Measurements from ENCODE around the gene APBB2. TPM values are rescaled to one million over a fixed set of nuclear protein-coding genes. Genes with fewer than 3 reads are reported as not detected.
"Not testable (repeated sequence)": the region's sequence is repeated elsewhere in the genome, so short reads cannot be mapped to it uniquely, and the experiment has no call there.

The APBB2 gene
- total RNA-seq, 1 donor from 2014 or later: 138 TPM

DNA sequence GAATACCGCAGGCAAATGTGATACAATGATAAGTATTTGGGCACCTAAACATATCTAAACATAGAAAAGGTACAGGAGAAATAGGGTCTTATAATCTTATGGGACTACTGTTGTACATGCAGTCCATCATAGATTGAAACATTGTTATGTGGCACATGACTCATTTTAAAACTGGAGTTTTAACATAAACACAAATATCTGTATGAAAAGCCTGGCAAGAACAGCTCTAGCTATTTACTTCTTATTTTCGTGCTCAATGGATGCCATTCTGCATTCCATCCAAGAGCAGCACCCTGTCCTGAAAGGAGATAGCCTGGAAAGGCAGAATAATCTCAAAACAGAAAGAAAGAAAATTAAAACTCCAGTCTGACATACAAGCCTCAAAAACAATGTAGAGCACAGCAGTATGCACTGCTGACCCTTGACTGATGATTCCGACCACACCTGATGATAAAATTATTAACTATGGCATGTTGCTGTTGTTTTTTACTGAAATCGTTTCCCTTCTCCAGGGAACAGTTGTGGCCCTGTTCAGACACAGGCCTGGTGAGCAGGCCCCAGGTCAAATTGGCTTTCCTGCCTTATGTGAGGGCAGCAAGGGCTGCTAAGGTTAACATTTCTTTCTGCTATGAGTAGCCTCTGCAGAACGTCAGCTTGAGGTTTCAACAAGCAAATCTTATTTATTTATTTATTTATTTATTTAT, 152.7 kb downstream of the APBB2 start:
- no peak for DNase-seq (ENCODE audit: low read depth, low spot score)

GRCh38 chr4:41060352-41061334, 153.7 kb downstream of the APBB2 start:
- DNase-seq (ENCODE audit: low read depth, low spot score): no peak

- not testable (repeated sequence) for DNase-seq (ENCODE audit: low read depth, low spot score)
These were observed 154.9 kb downstream of the APBB2 start for GRCh38 chr4:41059411-41059810.

- DNase-seq (ENCODE audit: low read depth, low spot score): no peak
These were observed 155.9 kb downstream of the APBB2 start for GRCh38 chr4:41058426-41058825.

DNA sequence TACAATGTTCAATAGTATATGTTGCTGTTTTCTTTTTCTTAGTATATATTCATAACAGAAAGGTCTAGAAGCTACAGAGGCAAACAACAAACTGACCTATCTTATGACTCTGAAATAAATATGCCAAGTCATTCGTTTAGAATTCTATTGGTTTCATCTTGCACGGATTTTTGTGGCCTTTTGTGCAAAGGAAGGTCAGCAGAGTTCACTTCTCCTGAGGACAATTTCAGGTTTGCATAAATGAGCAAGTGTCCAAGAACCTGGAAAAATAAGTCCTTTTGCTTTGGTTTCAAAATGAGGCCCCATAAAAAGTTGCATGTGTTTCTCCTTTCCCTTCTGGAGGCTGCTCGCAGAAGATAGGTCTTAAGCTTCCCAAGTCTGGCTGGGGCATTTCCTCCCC, 156.9 kb downstream of the APBB2 start:
- no peak for DNase-seq (ENCODE audit: low read depth, low spot score)

DNA sequence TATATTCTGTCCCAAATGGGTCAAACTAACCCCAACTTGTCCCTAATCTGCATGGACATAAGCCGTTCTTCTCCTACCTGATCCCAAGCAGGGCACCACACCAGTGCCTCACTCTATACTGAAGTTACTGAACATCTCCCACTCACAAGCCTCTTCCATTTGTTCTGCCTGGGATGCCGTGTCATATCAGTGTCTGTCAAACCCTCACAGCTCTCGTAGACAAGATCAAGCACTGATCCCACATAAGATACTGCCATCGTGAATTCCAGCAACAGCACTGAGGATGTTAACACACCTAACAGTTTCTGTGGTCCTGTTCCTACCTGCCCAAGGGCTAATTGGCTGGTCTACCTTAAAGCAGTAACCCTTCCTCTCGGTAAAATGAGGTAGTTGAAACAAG, 162.1 kb downstream of the APBB2 start:
- DNase-seq (ENCODE audit: low read depth, low spot score): no peak

- DNase-seq (ENCODE audit: low read depth, low spot score): no peak
These were observed 163.2 kb downstream of the APBB2 start for GRCh38 chr4:41050880-41051775.

DNA sequence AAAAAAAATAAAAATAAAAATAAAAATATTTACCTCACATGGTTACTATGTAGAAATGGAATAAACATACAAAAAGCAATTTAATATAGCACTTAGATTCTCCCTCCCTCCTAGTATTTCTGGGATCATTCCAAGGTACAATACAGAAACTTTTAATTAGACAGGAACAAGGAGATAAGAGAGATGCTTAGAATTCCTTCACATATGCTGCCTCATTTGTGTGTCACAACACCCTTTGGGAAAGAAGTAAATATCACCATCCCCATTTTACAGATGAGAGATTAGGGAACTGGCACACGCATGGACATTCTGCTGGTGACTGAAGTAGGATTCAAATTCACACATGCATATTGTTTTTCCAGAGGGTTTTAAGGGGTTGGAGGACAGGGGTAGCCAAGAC, 164.2 kb downstream of the APBB2 start:
- DNase-seq (ENCODE audit: low read depth, low spot score): no peak

GRCh38 chr4:41049176-41049575, 165.2 kb downstream of the APBB2 start:
- DNase-seq (ENCODE audit: low read depth, low spot score): not testable (repeated sequence)

- no peak for DNase-seq (ENCODE audit: low read depth, low spot score)
These were observed 169.6 kb downstream of the APBB2 start for GRCh38 chr4:41044791-41045190.

DNA sequence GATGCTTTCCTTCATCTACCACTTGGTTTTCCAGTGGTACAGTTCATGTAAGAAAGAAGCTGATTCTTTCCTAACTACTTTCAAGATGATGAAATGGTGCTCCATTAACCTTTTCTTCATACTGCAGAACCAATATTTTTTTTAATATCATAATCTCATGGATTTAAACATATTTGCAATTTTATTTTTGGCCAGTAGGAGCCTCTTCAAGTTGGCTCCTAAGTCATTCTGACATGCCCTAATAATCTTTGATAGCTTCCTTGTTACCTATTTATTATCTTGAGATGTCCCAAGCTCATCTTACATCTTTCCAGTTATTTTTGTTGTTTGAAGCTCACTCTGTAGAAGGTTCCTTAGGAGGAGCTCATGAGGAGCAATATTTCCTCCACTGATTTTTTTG, 170.2 kb downstream of the APBB2 start:
- DNase-seq (ENCODE audit: low read depth, low spot score): no peak

DNA sequence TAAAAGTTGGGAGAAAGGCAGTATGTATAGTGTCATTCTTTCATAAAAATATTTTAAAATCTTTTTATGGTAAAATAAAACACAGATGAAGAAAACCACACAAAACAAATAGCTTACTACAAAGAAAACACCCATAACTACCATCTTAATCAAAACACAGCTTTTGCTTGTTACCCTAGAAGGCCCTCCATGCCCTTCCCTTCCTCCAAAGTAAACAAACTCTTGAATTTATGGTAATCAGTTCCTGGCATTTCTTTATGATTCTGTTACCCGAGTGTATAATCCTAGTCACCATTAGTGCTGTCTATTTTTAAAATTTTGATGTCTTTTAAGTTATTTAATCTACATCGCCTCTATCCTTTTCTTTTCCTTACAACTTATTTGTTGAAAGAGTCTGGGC, 170.9 kb downstream of the APBB2 start:
- DNase-seq (ENCODE audit: low read depth, low spot score): no peak

DNA sequence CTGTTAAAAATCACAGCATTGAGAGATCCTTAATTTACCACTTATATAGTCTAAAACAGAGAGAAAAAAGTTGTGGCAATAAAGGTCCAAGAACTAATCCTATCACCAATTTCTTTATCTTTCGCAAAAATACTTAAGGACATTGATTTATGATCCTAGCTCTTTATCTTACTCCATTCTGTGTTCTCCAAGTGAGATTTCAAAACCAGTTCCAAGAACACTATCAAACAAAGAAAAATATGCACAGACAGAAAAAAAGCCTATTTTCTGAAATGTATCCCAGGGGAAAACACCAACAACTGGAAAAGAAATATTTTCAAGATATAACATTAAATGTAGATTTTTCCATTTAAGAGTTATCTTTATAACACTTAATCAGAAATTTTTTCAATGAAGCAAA, 172.8 kb downstream of the APBB2 start:
- DNase-seq (ENCODE audit: low read depth, low spot score): no peak

DNA sequence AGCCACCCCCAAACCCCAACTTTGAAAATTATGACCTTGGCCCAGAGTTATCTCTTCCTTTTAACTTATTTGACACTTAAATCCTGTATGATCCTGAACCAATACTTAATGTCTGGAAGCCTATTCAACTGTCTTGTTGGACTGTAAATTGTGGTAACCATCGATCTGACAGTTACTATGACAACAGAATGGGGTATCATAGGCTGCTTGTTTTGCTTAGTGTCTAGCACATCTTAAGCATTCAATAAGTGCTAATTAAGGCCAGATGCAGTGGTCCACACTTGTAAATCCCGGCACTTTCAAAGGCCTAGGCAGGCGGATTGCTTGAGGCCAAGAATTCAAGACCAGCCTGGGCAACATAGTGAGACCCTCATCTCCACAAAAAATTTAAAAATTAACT, 175.0 kb downstream of the APBB2 start:
- DNase-seq (ENCODE audit: low read depth, low spot score): no peak

GRCh38 chr4:41038304-41038703, 176.0 kb downstream of the APBB2 start:
- DNase-seq (ENCODE audit: low read depth, low spot score): no peak

- DNase-seq (ENCODE audit: low read depth, low spot score): no peak
These were observed 185.2 kb downstream of the APBB2 start for GRCh38 chr4:41029098-41029497.

- no peak for DNase-seq (ENCODE audit: low read depth, low spot score)
These were observed 185.8 kb downstream of the APBB2 start for GRCh38 chr4:41028392-41029076.

DNA sequence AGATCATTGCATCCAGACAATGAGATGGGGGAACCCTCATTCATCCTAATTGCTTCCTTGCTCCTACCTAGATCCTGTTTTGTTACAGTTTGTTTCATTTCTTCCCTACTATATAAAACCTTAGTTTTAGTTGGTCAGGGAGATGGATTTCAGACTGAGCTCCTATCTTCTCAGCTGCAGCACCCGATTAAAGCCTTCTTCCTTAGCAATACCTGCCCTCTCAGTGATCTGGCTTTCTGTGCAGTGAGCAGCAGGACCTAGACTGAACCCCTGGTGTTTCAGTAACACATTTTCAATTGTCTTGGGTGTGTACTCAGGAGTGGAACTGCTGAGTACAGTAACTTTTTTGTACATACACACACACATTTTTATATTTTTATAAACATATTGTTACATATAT, 187.4 kb downstream of the APBB2 start:
- DNase-seq (ENCODE audit: low read depth, low spot score): no peak

DNA sequence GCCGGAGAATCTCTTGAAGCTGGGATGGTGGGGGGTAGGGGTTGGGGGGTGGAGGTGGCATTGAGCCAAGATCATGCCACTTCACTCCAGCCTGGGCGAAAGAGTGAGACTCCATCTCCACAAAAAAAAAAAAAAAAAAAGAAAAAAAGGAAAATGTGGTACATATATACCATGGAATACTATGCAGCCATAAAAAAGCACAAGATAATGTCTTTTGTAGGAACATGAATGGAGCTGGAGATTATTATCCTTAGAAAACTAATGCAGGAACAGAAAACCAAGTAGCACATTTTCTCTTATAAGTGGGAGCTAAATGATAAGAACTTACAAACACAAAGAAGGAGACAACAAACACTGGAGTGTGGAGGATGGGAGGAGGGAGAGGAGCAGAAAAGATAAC, 188.5 kb downstream of the APBB2 start:
- DNase-seq (ENCODE audit: low read depth, low spot score): no peak

DNA sequence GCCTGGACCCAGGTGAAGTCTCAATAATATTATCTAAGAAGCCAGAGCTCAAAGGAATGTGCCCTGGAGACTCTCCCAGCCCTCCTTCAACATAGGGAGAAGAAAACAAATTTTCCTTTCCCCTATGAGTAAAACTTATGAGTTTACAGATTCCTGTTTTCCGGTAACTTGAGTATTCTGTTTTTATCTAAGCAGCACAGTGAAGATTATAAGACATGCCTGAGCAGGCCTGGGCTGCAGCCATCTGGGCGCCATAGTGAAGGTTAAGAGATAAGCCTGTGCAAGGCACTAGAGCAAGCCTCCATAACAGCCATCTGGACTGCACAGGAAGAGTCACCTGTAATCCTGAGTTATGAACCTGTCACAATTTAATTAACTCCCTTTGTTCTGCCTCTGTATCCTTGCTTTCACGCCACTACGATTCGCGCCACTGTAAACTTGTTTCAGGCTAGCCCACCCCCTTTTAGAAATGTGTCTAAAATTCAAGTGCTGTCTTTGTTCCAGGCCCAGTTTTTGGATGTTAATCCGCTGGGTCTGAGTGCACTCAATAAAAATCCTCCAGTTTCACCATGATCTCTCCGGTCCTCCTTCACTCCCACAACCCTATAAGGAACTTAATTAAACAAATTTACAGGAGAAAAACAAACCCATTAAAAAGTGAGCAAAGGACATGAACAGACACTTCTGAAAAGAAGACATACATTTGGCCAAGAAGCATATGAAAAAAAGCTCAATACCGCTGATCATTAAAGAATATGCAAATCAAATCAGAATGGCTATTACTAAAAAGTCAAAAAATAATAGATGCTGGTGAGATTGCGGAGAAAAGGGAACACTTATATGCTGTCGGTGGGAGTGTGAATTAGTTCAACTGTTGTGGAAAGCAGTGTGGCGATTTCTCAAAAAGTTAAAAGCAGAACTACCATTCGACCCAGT, 189.5 kb downstream of the APBB2 start:
- peak; percentile 35 for DNase-seq (ENCODE audit: low read depth, low spot score)

Data from pulmonary artery endothelial cell (primary cell).